SW 1271 (cell line): ENCODE measurements around the gene BRCC3.

Experiments
- DNase-seq, 2 experiments: peaks; one replicate each; lab custom pipeline; 2025; lab: John Stamatoyannopoulos, UW

Gene BRCC3

GRCh38 chrX:155056877-155057792 lies 14.2 kb upstream of the BRCC3 start:
- DNase-seq = peak in 1 of 2 experiments; percentile 23

- DNase-seq = no peak
Measured at GRCh38 chrX:155061760-155062159, 9.5 kb upstream of the BRCC3 start.

GRCh38 chrX:155065035-155065734 lies 6.1 kb upstream of the BRCC3 start:
- DNase-seq = no peak

GRCh38 chrX:155068165-155068564 lies 3.1 kb upstream of the BRCC3 start:
- DNase-seq = peak; percentile 17 to 68

- no peak for DNase-seq
Measured at GRCh38 chrX:155069414-155069813, 1.9 kb upstream of the BRCC3 start.

- peak in 1 of 2 experiments; percentile 7 for DNase-seq
Measured at GRCh38 chrX:155070038-155070437, 1.3 kb upstream of the BRCC3 start.

GRCh38 chrX:155070663-155070974 lies 689 bp upstream of the BRCC3 start:
- DNase-seq = no peak

GRCh38 chrX:155071694-155072280 lies 479 bp downstream of the BRCC3 start:
- no peak for DNase-seq

- peak in 1 of 2 experiments; percentile 4 for DNase-seq
Measured at GRCh38 chrX:155086202-155086840, 15.0 kb downstream of the BRCC3 start.

GRCh38 chrX:155086961-155087735 lies 15.8 kb downstream of the BRCC3 start:
- no peak for DNase-seq

GRCh38 chrX:155094468-155095061 lies 23.3 kb downstream of the BRCC3 start:
- peak in 1 of 2 experiments; percentile 17 for DNase-seq

- no peak for DNase-seq
Measured at GRCh38 chrX:155105919-155106318, 34.6 kb downstream of the BRCC3 start.

GRCh38 chrX:155108427-155108826 lies 37.1 kb downstream of the BRCC3 start:
- DNase-seq = no peak

GRCh38 chrX:155112171-155112570 lies 40.9 kb downstream of the BRCC3 start:
- DNase-seq = no peak

GRCh38 chrX:155113097-155113496 lies 41.8 kb downstream of the BRCC3 start:
- no peak for DNase-seq

- no peak for DNase-seq
Measured at GRCh38 chrX:155115174-155115819, 44.0 kb downstream of the BRCC3 start.

- DNase-seq = no peak
Measured at GRCh38 chrX:155127465-155127864, 56.2 kb downstream of the BRCC3 start.

GRCh38 chrX:155127940-155128339 lies 56.6 kb downstream of the BRCC3 start:
- DNase-seq = no peak

GRCh38 chrX:155132110-155132509 lies 60.8 kb downstream of the BRCC3 start:
- no peak for DNase-seq

GRCh38 chrX:155134255-155134654 lies 62.9 kb downstream of the BRCC3 start:
- no peak for DNase-seq
